Fibroblast of lung (primary cell): ENCODE data around the gene RPH3AL.

Experiments used
- EZH2 ChIP-seq: IDR thresholded peaks from 2 replicates; pipeline ENCODE4 v1.5.1; 2012; ENCODE audit warnings: low read length, control low read depth, mild to moderate bottlenecking; ENCODE audit errors: missing control alignments
- TF ChIP-seq, protein P1 (sequence below), 2 donors: IDR thresholded peaks in 1 of 2; conservative IDR thresholded peaks in 1 of 2; 1 replicate in 1 of 2; 2 replicates in 1 of 2; pipeline ENCODE4 v1.5.1; 2011 to 2012; ENCODE audit warnings: low read length in 2 of 2, control low read depth in 1 of 2, inconsistent platforms in 1 of 2, low read depth in 1 of 2, mild to moderate bottlenecking in 1 of 2

DNA sequence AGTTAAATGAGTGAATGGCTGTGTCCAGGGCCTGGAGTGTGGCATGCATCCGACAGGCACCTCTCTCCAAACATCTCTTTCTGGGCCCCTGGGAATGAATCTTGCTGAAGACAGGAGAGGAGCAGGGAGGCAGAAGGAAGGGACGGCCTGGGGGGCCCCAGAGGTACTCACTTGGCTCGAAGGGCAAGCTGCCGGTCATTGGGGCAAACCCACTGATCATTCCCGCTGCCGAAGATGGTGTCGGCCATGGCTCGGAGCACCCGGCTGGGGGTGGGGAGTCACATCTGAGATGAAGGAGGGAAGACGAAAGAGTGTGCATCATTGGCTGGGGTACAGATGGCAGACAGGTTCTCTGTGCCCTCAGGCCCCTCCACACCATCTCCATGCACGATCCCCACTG, 25.3 kb downstream of the RPH3AL start:
- TF ChIP-seq, protein P1, sequence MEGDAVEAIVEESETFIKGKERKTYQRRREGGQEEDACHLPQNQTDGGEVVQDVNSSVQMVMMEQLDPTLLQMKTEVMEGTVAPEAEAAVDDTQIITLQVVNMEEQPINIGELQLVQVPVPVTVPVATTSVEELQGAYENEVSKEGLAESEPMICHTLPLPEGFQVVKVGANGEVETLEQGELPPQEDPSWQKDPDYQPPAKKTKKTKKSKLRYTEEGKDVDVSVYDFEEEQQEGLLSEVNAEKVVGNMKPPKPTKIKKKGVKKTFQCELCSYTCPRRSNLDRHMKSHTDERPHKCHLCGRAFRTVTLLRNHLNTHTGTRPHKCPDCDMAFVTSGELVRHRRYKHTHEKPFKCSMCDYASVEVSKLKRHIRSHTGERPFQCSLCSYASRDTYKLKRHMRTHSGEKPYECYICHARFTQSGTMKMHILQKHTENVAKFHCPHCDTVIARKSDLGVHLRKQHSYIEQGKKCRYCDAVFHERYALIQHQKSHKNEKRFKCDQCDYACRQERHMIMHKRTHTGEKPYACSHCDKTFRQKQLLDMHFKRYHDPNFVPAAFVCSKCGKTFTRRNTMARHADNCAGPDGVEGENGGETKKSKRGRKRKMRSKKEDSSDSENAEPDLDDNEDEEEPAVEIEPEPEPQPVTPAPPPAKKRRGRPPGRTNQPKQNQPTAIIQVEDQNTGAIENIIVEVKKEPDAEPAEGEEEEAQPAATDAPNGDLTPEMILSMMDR (conservative IDR thresholded peaks at IDR 0.05 in 1 of 2, IDR thresholded peaks at IDR 0.05 in 1 of 2; ENCODE audit: low read depth in 1 of 2, low read length in 2 of 2), result no peak
- TF ChIP-seq EZH2, result no peak
